Bronchial epithelial cell (primary cell): ENCODE measurements around the gene USP5. TPM values are rescaled to one million over a fixed set of nuclear protein-coding genes. Genes with fewer than 3 reads are reported as not detected.

Experiments used
- DNase-seq: peaks from one replicate; pipeline ENCODE4 v3.0.0-alpha.2; 2010; ENCODE audit warnings: low read depth
- FAIRE-seq: peaks from 2 replicates; lab custom pipeline; 2011; peaks lifted over from hg19 to GRCh38; lab: Jason Lieb, UNC
- H3K27me3 ChIP-seq: 2 replicates; pipeline ENCODE4 v1.5.1; 2011; ENCODE audit warnings: low read length; ENCODE audit not compliant: control insufficient read depth, insufficient read depth
- H3K36me3 ChIP-seq: 2 replicates; pipeline ENCODE4 v1.5.1; 2011; ENCODE audit warnings: low read length; ENCODE audit not compliant: control insufficient read depth, insufficient read depth
- H3K4me3 ChIP-seq: 2 replicates; pipeline ENCODE4 v1.5.1; 2011; ENCODE audit warnings: mild to moderate bottlenecking, low read depth, low read length, control low read depth
- total RNA-seq: library from RNA; depleted of rRNA; stranded (reverse); fragments of >200 nt; gene quantifications from 2 replicates; pipeline ENCODE4 v1.2.1, GENCODE V29; 2014
- TF ChIP-seq, protein P1 (sequence below): IDR thresholded peaks from 2 replicates; pipeline ENCODE4 v1.5.1; 2011; ENCODE audit warnings: mild to moderate bottlenecking, moderate library complexity, low read length, control low read depth, inconsistent platforms; ENCODE audit not compliant: insufficient read depth, severe bottlenecking

The USP5 gene
- total RNA-seq, 1 donor from 2014 or later, result 45.0 TPM

DNA sequence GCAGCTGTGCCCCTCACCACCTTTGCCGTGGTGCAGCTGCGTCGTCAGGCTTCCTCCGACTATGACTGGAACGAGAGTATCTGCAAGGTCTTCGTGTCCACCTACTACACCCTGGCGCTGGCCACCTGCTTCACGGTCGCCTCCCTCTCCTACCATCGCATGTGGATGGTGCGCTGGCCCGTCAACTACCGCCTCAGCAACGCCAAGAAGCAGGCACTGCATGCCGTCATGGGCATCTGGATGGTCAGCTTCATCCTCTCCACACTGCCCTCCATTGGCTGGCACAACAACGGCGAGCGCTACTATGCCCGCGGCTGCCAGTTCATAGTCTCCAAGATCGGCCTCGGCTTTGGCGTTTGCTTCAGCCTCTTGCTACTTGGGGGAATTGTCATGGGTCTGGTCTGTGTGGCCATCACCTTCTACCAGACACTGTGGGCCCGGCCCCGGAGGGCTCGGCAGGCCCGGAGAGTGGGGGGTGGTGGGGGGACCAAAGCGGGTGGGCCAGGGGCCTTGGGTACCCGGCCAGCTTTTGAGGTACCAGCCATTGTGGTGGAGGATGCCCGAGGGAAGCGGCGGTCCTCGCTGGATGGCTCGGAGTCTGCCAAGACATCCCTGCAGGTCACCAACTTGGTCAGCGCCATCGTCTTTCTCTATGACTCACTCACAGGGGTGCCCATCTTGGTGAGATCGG, 27.7 kb upstream of the USP5 start:
- no peak for DNase-seq
- peaks cover 23% of the 10 kb centered on the region for H3K27me3 ChIP-seq
- TF ChIP-seq, protein P1, sequence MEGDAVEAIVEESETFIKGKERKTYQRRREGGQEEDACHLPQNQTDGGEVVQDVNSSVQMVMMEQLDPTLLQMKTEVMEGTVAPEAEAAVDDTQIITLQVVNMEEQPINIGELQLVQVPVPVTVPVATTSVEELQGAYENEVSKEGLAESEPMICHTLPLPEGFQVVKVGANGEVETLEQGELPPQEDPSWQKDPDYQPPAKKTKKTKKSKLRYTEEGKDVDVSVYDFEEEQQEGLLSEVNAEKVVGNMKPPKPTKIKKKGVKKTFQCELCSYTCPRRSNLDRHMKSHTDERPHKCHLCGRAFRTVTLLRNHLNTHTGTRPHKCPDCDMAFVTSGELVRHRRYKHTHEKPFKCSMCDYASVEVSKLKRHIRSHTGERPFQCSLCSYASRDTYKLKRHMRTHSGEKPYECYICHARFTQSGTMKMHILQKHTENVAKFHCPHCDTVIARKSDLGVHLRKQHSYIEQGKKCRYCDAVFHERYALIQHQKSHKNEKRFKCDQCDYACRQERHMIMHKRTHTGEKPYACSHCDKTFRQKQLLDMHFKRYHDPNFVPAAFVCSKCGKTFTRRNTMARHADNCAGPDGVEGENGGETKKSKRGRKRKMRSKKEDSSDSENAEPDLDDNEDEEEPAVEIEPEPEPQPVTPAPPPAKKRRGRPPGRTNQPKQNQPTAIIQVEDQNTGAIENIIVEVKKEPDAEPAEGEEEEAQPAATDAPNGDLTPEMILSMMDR, result no peak
- H3K4me3 ChIP-seq, result no peak overlapping the region
- FAIRE-seq, result no peak
- no peaks in the 10 kb centered on the region for H3K36me3 ChIP-seq

DNA sequence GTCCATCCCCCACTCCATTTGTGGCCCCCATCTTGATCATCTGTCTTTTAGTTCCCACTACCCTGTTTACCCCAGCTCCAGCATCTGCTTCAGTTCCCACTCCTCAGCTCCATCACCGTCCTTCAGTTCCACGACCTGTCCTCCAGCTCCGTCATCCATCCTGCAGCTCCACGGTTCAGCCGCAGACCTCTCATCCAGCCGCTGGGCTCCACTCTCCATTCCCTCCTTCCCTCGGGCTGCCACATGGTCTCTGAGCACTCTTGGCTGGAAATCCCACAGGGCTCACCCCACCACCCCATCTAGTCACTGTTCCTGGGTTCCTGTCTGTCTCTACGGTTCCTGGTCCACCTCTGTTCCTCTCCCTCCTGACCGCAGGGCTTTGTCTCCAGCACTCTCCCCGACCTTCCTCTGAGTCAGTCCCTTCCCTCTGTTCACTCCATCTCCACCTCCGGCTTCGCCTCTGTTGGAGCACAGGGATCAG, 27.0 kb upstream of the USP5 start:
- Histone ChIP-seq H3K36me3 (no peaks in the 10 kb centered on the region), H3K27me3 (peaks cover 23% of the 10 kb centered on the region), H3K4me3 (no peak overlapping the region)
- TF ChIP-seq, protein P1, result no peak
- FAIRE-seq, result no peak
- DNase-seq, result peak; percentile 43

DNA sequence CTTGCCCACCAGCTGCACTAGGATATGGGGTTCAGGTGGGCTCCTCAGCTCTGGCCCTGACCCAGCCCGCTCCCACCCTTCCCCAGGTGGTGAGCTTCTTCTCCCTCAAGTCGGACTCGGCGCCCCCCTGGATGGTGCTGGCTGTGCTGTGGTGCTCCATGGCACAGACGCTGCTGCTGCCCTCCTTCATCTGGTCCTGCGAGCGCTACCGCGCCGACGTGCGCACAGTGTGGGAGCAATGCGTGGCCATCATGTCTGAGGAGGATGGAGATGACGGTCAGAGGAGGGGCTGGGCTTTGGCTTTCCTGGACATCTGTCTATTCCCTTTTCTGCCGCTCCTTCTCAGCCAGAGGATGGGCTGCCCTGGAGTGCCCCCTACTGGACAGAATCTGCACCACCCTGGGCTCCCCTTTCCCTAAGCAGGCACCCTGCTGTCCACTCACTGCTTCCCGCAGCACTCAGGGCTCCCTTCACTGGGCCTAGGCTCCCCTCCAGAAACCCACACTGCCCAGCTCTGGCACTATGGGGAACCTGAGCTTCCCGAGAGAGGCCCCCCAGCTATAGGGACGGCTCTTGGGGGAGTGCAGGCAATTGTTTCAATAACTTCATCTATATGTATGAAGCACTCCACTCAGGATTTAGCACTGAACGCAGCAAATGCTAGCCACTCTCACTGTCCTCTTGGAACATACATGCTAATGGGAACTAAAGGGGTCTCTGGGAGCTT, 26.4 kb upstream of the USP5 start:
- peaks cover 21% of the 10 kb centered on the region for H3K27me3 ChIP-seq
- DNase-seq (peak; percentile 68), FAIRE-seq (no peak)
- TF ChIP-seq, protein P1, result peak; percentile 96
- no peaks in the 10 kb centered on the region for H3K36me3 ChIP-seq
- H3K4me3 ChIP-seq, result no peak overlapping the region

DNA sequence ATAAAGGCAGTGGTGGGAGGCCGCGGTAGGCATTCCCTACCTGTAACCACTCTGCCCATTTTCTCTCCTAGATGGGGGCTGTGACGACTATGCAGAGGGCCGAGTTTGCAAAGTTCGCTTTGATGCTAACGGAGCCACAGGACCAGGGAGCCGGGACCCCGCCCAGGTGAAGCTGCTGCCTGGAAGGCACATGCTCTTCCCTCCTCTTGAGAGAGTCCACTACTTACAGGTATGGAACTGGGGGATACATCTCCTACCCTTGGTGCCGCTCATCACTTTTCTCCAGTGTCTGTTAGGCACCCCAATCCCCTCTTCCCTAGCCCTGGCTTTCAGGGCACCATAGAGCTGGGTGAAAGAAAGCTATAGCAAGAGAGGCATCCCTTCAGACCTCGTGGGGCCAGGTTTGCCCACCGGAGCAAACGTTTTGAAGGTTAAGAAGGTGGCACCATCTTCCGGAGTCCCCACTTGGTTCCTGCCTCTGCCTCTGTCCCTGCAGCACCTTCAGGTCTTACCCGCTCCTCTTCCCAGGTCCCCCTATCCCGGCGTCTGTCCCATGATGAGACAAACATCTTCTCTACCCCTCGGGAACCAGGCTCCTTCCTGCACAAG, 25.7 kb upstream of the USP5 start:
- Histone ChIP-seq H3K36me3 (no peaks in the 10 kb centered on the region), H3K27me3 (peaks cover 18% of the 10 kb centered on the region), H3K4me3 (no peak overlapping the region)
- FAIRE-seq (no peak), DNase-seq (no peak)
- TF ChIP-seq, protein P1, result no peak

DNA sequence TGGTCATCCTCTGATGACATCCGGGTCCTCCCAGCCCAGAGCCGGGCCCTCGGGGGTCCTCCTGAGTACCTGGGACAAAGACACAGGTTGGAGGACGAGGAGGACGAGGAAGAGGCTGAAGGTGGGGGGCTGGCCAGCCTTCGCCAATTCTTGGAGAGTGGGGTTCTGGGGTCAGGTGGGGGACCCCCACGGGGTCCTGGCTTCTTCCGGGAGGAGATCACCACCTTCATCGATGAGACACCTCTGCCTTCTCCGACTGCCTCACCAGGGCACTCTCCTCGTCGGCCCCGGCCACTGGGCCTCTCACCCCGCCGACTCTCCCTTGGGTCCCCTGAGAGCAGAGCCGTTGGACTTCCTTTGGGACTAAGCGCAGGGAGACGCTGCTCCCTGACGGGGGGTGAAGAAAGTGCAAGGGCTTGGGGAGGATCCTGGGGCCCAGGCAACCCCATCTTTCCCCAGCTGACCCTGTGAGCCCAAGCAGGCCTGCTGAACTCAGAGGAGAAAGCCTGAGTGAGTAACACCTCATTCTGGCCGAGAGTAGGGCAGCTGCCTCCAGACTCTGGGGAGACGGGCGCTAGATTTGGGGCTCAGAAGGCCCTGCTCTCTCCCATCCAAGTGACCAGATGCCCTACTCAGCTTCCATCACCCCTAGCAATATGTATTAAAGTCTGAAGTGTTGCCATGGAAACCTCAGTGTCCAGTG, 25.1 kb upstream of the USP5 start:
- H3K27me3 ChIP-seq, result peaks cover 14% of the 10 kb centered on the region
- TF ChIP-seq, protein P1, result no peak
- no peak for DNase-seq

More for the DNA sequence above, 25.1 kb upstream of the USP5 start:
- no peak overlapping the region for H3K4me3 ChIP-seq
- peaks cover 2% of the 10 kb centered on the region for H3K36me3 ChIP-seq
- FAIRE-seq, result no peak
